ENCODE measurements around the gene SERGEF.

DNA sequence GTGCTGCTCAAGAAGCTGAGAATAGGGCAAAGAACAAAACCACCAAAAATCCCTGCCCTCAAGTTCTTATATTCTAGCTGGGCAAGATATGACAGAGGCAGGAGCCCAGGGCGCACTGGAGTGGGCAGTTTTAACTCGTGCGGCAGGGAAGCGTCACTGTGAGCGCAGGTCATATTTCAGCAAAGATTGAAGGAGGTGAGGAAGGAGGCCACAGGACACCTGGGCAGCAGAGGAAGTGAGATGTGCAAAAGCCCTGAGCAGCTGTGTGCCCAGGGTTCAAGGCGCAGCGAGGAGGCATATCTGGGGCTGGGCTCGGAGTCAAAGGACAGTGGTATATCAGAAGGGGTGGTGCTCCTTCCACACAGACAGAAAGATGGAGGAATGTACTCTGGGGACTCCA is 264.8 kb downstream of the SERGEF start:
- no peak for TF ChIP-seq CTCF (conservative IDR thresholded peaks at IDR 0.05)
- TF ChIP-seq EZH2 (IDR thresholded peaks at IDR 0.05; ENCODE audit: low read depth): no peak

Measured in PC-9 (cell line).